ENCODE results near the gene ATP5F1B.
"Not testable (repeated sequence)": the region's sequence is repeated elsewhere in the genome, so short reads cannot be mapped to it uniquely, and the experiment has no call there.

Gene ATP5F1B

GRCh38 chr12:56645717-56646446, at the start of gene ATP5F1B:
TSS of gene ATP5F1B (minus strand) at chr12:56645984. CDS start at chr12:56645963, 21 bp downstream.
- peak; percentile 79 for DNase-seq (ENCODE audit: low read depth)

- no peak for DNase-seq (ENCODE audit: low read depth)
Observed at GRCh38 chr12:56694161-56694560, 48.4 kb upstream of the ATP5F1B start.

GRCh38 chr12:56688846-56689109, 43.0 kb upstream of the ATP5F1B start:
- DNase-seq (ENCODE audit: low read depth) = no peak

GRCh38 chr12:56688129-56688845, 42.5 kb upstream of the ATP5F1B start, which contains the start of gene PTGES3:
TSS of gene PTGES3 (minus strand) at chr12:56688284. CDS start at chr12:56687999, 285 bp downstream.
- peak; percentile 95 for DNase-seq (ENCODE audit: low read depth)

DNA sequence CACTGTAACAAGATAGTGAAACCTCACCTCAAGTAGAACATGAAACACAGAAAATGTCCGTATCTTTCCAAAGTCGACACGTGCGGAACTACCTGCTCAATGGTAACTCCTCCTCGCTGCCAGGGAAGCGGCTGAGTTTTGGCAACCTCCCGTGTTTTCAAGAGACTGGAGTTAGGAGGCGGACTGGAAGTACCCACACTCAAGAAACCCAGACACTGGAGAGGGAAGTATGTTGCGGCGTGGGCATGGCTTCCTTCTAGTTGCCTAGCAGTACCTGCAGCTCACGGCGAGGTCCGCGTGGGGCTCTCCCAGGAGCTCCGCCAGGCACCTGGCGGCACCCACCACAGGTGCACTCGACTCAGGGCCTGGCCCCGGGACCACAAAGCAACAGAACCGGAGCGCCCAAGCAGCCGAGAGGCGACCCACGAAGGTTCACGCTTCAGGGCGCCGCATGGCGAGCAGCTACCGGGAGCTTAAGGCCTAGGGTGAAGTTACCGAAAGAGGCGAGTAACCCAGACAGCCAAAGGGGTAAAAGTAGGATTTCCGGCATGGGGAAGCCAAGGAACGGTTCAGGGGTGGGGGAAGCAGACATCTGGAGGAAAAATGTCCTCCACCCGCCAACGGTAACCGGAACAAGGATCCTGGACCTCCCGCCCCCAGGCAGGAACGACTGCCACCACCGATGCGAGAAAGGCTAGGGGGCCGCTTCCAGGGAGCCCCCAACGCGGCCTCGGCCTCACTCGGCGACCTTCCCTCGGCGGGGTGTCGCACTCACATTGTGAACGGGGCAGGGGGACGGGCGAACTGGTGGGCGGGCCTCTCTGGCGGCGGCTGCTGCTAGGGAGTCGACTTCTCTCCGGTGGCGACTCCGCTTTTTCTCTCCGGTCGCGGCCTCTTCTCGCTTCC, 41.7 kb upstream of the ATP5F1B start:
- peak; percentile 25 for DNase-seq (ENCODE audit: low read depth)

GRCh38 chr12:56684745-56685359, 39.1 kb upstream of the ATP5F1B start:
- DNase-seq (ENCODE audit: low read depth) = no peak

GRCh38 chr12:56682323-56682722, 36.5 kb upstream of the ATP5F1B start:
- DNase-seq (ENCODE audit: low read depth) = no peak

DNA sequence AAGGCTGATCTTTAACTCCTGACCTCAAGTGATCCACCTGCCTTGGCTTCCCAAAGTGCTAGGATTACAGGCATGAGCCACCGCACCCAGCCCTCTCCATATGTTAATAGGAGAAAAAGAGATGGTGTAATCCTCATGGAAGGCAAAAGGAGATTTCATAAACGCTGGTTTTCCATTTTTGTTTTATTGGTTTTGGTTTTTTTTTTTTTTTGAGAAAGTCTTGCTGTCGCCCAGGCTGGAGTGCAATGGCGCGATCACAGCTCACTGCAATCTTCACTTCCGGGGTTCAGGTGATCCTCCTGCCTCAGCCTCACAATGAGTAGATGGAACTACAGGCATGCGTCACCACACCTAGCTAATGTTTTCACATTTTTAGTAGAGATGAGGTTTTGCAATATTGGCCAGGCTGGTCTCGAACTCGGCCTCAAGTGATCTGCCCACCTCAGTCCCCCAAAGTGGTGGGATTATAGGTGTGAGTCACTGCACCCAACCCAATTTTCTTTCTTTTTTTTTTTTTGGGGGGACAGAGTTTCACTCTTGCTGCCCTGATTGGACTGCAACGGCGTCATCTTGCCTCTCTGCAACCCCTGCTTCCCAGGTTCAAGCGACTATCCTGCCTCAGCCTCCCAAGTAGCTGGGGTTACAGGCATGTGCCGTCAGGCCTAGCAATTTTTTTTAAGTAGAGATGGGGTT, 34.2 kb upstream of the ATP5F1B start:
- no peak for DNase-seq (ENCODE audit: low read depth)

DNA sequence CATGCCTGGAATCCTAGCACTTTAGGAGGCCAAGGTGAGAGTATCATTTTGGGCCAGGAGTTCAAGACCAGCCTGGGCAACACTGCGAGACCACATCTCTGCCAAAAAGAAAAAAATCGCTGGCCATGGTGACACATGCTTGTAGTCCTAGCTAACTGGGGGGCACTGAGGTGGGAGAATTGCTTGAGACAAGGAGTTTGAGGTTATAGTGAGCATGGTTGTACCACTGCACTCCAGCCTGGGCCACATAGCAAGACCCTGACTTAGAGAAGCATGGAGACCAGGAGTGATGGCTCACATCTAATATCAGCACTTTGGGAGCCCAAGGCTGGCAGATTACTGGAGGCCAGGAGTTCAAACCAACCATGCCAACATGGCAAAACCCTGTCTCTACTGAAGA, 33.1 kb upstream of the ATP5F1B start:
- no peak for DNase-seq (ENCODE audit: low read depth)

DNA sequence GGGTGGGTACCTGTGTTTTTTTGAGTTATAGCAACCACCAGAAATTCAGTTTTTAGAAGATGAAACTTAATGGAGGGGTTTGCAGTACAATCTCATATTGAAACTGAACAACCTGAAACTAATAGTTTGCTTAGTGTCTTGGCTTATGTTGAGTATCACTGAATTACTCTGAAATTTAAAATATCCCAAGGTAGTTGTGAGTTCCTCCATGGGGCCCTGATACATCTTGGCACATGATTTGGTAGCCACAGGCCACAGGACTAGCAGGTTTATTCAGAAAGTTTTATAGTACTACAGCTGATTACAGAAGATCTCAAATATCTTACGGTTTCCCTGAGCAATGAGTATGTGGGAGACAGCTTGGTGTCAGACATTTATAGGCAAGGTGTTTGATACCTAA, 31.9 kb upstream of the ATP5F1B start:
- no peak for DNase-seq (ENCODE audit: low read depth)

DNA sequence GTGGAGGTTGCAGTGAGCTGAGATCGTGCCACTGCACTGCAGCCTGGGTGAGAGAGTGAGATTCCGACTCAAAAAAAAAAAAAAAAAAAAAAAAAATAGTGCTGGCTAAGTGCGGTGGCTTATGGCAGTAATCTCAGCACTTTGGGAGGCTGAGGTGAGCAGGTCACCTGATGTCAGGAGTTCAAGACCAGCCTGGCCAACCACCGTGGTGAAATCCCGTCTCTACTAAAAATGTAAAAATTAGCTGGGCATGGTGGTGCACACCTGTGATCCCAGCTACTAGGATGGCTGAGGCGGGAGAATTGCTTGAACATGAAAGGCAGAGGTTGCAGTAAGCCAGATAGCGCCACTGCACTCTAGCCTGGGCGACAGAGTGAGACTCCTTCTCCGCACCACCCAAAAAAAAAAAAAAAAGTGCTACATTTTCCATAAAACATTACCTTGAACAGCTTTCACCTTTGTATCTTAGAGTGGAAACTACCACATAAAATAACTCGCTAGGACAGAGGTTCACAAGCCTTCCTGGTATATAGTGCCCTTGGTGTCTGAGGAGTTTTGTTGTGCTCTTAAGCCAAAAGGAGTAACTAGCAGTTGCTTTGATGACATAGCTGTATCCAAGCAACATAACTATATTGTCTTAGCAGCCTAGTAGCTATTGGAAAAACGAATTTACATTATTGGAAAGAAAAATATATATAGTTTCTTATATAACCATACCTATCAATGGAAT, 31.2 kb upstream of the ATP5F1B start:
- no peak for DNase-seq (ENCODE audit: low read depth)

- no peak for DNase-seq (ENCODE audit: low read depth)
Observed at GRCh38 chr12:56671608-56672007, 25.8 kb upstream of the ATP5F1B start.

GRCh38 chr12:56670836-56671235, 25.1 kb upstream of the ATP5F1B start:
- no peak for DNase-seq (ENCODE audit: low read depth)

GRCh38 chr12:56668197-56668457, 22.3 kb upstream of the ATP5F1B start:
- no peak for DNase-seq (ENCODE audit: low read depth)

DNA sequence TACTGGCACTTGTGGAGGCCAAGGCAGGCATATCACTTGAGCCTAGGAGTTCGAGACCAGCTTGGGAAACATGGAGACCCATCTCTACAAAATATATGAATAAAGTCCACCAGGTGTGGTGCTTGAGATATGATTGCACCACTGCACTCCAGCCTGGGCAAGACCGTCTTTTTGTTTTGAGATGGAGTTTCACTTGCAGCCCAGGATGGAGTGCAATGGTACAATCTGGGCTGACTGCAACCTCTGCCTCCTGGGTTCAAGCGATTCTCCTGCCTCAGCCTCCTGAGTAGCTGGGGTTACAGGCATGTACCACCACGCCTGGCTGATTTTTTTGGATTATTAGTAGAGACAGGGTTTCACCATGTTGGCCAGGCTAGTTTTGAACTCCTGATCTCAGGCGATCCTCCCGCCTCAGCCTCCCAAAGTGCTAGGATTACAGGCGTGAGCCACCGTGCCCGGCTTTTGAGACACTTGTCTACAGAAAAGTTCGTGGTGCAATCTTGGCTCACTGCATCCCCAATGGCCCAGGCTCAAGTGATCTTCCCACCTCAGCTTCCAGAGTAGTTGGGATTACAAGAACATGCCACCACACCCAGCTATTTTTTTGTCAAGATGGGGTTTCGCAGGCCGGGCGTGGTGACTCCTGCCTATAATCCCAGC, 16.3 kb upstream of the ATP5F1B start:
- DNase-seq (ENCODE audit: low read depth) = no peak

DNA sequence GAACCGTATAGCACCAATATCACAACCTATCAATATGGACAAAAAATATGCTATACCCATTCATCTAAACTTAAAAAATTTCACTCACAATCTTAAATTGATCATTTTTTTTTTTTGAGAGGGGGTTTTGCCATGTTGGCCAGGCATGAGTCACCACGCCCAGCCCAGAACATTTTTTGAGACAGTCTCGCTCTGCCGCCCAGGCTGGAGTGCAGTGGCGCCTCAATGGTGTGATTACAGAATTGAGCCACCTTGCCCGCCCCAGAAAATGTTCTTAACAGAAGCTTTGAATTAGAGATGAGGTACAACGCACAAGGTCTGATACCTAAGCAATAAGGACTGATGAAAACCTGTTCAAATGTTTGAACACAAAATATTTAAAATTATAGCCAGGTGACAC, 15.8 kb upstream of the ATP5F1B start:
- no peak for DNase-seq (ENCODE audit: low read depth)

- DNase-seq (ENCODE audit: low read depth) = no peak
Observed at GRCh38 chr12:56658921-56659320, 13.1 kb upstream of the ATP5F1B start.

DNA sequence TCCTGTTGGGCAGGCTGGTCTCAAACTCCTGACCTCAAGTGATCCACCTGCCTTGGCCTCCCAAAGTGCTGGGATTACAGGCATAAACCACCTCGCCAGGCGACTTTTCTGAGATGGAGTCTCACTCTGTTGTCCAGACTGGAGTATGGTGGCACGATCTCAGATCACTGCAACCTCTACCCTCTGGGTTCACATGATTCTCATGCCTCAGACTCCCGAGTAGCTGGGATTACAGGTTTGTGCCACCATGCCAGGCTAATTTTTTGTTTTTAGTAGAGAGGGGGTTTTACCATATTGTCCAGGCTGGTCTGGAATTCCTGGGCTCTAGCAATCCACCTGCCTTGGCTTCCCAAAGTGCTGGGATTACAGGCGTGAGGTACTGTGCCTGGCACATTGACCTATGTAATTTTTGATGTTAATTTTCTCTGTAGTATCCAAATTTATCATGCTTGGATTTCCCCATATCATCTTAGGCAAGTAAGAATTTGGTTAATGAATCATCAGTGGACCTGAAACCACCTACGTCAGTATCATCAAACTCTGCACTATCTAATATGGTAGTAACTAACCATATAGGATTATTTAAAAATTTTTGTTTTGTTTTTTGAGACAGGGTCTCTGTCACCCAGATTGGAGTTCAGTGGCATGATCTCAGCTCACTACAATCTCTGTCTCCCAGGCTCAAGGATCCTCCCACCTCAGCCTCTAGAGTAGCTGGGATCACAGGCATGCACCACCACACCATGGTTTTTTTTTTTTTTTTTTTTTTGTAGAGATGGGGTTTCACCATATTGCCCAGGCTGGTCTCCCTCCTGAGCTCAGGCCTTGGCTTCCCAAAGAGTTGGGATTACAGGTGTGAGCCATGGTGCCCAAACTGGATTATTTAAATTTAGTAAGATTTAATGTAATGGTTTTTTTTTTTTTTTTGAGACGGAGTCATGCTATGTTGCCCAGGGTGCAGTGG, 11.9 kb upstream of the ATP5F1B start:
- DNase-seq (ENCODE audit: low read depth) = no peak

GRCh38 chr12:56653781-56654180, 8.0 kb upstream of the ATP5F1B start:
- DNase-seq (ENCODE audit: low read depth) = not testable (repeated sequence)

Measured in stimulated activated CD8-positive, alpha-beta memory T cell treated with anti-CD3 and anti-CD28 coated beads, Interleukin-12 subunit alpha, Interleukin-12 subunit beta, amount 100 ng/mL, for 1 hour (primary cell).